A673 (cell line): ENCODE data around the gene ZNF281. TPM values are rescaled to one million over a fixed set of nuclear protein-coding genes. Genes with fewer than 3 reads are reported as not detected.

Experiments
- BruUV-seq: library from RNA; stranded (reverse); fragments of 400-500 nt; replicated peaks from 2 replicates; lab custom pipeline; 2021; lab: Mats Ljungman, UMichigan
- CTCF ChIA-PET: fragments of 300-600 bp; sonication (Branson Sonifier 250); formaldehyde crosslinking; loops from one replicate; lab custom pipeline; 2022; ENCODE audit warnings: antibody characterized with exemption; lab: Charles Lee
- POLR2A ChIA-PET: fragments of 300-600 bp; sonication (Branson Sonifier 250); formaldehyde crosslinking; loops from one replicate; lab custom pipeline; 2022; ENCODE audit warnings: antibody characterized with exemption; ENCODE audit not compliant: low non-redundant PET; lab: Charles Lee
- DNase-seq: peaks from one replicate; pipeline ENCODE4 v3.0.0-alpha.2; 2015; ENCODE audit warnings: low spot score
- H3K27ac ChIP-seq: fragments of 200-600 bp; sonication (generic); 2 replicates; pipeline ENCODE4 v1.5.1; 2016; ENCODE audit warnings: mixed run types, low read depth, mild to moderate bottlenecking, mixed read lengths, antibody characterized with exemption, low read length; ENCODE audit not compliant: poor library complexity, severe bottlenecking
- H3K27me3 ChIP-seq: fragments of 200-600 bp; sonication (generic); replicated peaks from 2 replicates; pipeline ENCODE4 v1.6.1; 2017; ENCODE audit warnings: mixed run types, low read depth, mild to moderate bottlenecking, mixed read lengths, antibody characterized with exemption, low read length; ENCODE audit not compliant: insufficient read depth, poor library complexity
- H3K36me3 ChIP-seq: fragments of 200-600 bp; sonication (generic); 2 replicates; pipeline ENCODE4 v1.6.1; 2016; ENCODE audit warnings: mixed run types, mild to moderate bottlenecking, mixed read lengths, antibody characterized with exemption, low read length; ENCODE audit not compliant: insufficient read depth, poor library complexity, severe bottlenecking
- H3K4me1 ChIP-seq: fragments of 200-600 bp; sonication (generic); 2 replicates; pipeline ENCODE4 v1.6.1; 2017; ENCODE audit warnings: mixed run types, mild to moderate bottlenecking, mixed read lengths, antibody characterized with exemption, low read length; ENCODE audit not compliant: insufficient read depth, poor library complexity, severe bottlenecking
- H3K4me3 ChIP-seq: fragments of 200-600 bp; sonication (generic); 2 replicates; pipeline ENCODE4 v1.5.1; 2016; ENCODE audit warnings: low read depth, mixed run types, mild to moderate bottlenecking, mixed read lengths, low read length; ENCODE audit not compliant: poor library complexity, severe bottlenecking
- H3K9me3 ChIP-seq: fragments of 200-600 bp; sonication (generic); 2 replicates; pipeline ENCODE4 v1.6.1; 2016; ENCODE audit warnings: mixed run types, low read depth, mild to moderate bottlenecking, mixed read lengths, antibody characterized with exemption, low read length; ENCODE audit not compliant: poor library complexity, severe bottlenecking
- CTCF ChIP-seq: fragments of 300-800, 200-600 bp; sonication (generic); conservative IDR thresholded peaks from 2 replicates; pipeline ENCODE4 v1.5.1; 2017; ENCODE audit warnings: low read depth, mild to moderate bottlenecking, antibody characterized with exemption, low read length, moderate library complexity, mixed read lengths
- EZH2 ChIP-seq: fragments of 200-600 bp; sonication (generic); IDR thresholded peaks from 2 replicates; pipeline ENCODE4 v1.6.1; 2017; ENCODE audit warnings: borderline replicate concordance, low read depth, mild to moderate bottlenecking, mixed read lengths, antibody characterized with exemption, low read length; ENCODE audit not compliant: poor library complexity, severe bottlenecking
- intact Hi-C: fragments of 100-400 bp; cut with micrococcal nuclease; formaldehyde crosslinking; loops from one replicate; pipeline ENCODE4 v1.10.0; 2022; ENCODE audit not compliant: unreplicated experiment
- total RNA-seq: library from RNA; stranded (reverse); gene quantifications from 2 replicates; pipeline ENCODE4 v1.2.3, GENCODE V29; 2021

The ZNF281 gene
- total RNA-seq, 1 experiment from 2014 or later, result 24.3 TPM

GRCh38 chr1:200436436-200436835 lies 26.6 kb upstream of the ZNF281 start:
- POLR2A ChIA-PET, result no interaction called here
- CTCF ChIA-PET, result no interaction called here
- Histone ChIP-seq H3K4me1 (no peaks in the 10 kb centered on the region), H3K27ac (no peak overlapping the region), H3K27me3 (no peaks in the 10 kb centered on the region), H3K9me3 (no peaks in the 10 kb centered on the region), H3K4me3 (no peak overlapping the region), H3K36me3 (no peaks in the 10 kb centered on the region)
- TF ChIP-seq EZH2, result no peak
- no peak for TF ChIP-seq CTCF
- DNase-seq, result no peak
- no TSS peak for BruUV-seq
- intact Hi-C loops, result no loop called here

GRCh38 chr1:200435200-200435780 lies 25.5 kb upstream of the ZNF281 start:
- Histone ChIP-seq H3K27me3 (no peaks in the 10 kb centered on the region), H3K27ac (no peak overlapping the region), H3K4me3 (no peak overlapping the region), H3K9me3 (no peaks in the 10 kb centered on the region), H3K36me3 (no peaks in the 10 kb centered on the region), H3K4me1 (no peaks in the 10 kb centered on the region)
- BruUV-seq, result no TSS peak
- DNase-seq, result no peak
- ChIA-PET CTCF (no interaction called here), POLR2A (interaction anchor here (0.6 kb wide), 1 partner anchor 173 kb away, joined by 3 read pairs; no protein-coding TSS in a partner anchor)
- intact Hi-C loops, result no loop called here
- TF ChIP-seq CTCF, result no peak
- no peak for TF ChIP-seq EZH2

- no peaks in the 10 kb centered on the region for H3K36me3 ChIP-seq
- H3K27ac ChIP-seq, result no peak overlapping the region
- intact Hi-C loops, result no loop called here
- H3K9me3 ChIP-seq, result no peaks in the 10 kb centered on the region
- ChIA-PET POLR2A (no interaction called here), CTCF (no interaction called here)
- no peak for DNase-seq
- no peaks in the 10 kb centered on the region for H3K27me3 ChIP-seq
- H3K4me1 ChIP-seq, result no peaks in the 10 kb centered on the region
- no peak for TF ChIP-seq CTCF
- no peak for TF ChIP-seq EZH2
- H3K4me3 ChIP-seq, result no peak overlapping the region
- no TSS peak for BruUV-seq
Observed at GRCh38 chr1:200433586-200433985, 23.8 kb upstream of the ZNF281 start.
